Measurements from ENCODE around the gene ZBTB38.

The ZBTB38 gene

DNA sequence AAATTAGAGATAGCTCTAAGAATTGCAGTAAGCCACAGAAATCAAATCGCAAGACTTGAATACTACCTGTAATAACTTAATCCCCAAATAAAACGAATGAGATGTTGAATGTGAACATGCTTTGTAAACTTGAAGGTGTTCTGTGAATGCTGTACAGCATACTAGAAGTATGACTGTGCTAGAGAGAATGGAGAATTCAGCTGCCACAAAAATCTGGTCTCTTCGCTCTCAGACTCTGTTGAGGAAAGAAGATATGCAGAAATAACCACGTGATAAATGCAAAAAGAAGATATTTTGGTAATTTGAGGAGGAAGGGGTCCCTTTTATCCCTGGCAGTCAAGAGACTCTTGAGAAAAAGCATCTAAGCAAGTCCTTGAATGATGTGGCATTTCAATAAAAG lies 37.3 kb downstream of the ZBTB38 start:
- DNase-seq (ENCODE audit: low read depth) = no peak

DNA sequence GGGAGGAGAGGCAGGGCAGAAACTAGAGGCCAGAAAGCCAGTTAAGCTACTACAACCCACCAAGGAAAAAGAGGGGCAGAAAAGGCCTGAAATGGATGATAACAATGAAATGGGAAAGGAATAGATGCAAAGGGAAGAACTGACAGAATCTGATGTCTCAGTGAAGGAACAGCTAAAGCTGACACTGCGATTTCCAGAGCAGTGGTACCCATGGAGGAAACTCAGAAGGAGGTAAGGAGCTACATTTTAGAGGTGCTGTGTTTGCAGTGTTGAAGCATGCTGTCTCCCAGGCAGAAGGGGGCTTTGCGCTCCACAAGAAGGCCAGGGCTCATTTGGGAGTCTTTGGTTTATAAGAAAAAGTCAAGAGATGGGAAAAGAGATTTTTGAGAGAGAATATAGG lies 38.0 kb downstream of the ZBTB38 start:
- DNase-seq (ENCODE audit: low read depth) = no peak

DNA sequence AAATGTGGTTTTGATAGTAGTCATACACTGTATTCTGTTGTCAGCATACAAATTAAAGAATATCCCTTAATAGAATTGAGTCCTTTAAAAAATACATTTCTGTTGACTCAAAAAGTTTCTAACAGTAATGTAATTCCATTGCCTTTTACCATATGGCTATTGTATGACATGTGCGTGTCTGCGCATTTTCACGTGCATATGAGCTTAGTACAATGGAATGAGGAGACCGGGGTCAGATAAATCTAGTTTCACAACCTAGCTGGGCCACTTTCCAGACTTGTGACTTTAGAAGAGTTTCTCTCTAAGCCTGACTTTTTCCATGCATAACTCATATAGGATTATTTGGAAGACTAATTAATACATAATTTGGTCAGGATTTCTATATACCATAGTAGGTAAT lies 38.7 kb downstream of the ZBTB38 start:
- peak; percentile 84 for DNase-seq (ENCODE audit: low read depth)

DNA sequence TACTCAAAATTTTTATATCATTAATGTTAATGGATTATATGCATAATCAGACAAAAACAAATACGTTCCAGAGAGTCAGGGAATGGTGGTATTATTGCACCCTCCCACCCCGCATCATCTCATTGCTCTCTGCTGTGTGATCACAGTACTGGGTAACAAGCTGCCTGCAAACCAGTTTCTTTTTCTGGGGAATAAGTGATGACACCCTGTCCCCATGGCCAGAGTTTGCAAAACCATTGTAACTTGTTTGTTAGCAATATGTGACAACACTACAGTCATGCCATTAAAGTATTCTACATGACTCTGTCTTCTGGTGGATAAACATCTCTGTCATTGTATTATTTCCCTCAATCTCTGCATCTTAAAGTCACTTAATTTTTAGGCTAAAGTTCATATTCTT lies 39.5 kb downstream of the ZBTB38 start:
- DNase-seq (ENCODE audit: low read depth) = no peak

DNA sequence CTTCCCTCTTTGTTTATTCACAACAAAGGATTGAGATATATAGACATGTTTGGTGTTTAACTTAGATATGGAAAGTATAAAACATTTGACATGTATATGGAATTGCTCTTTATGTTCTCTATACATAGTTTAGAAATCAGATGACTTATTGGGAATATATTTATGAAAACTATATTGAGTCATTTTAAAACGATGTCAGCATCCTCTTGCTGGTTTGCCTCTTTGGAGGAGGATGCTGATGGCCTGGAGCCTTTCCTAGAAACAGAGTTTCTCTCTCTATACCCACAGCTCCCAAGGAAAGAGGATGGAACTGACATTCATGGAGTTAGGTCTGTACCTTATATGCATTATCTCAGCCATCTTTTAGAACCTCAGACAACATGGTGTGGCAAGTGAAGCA lies 40.3 kb downstream of the ZBTB38 start:
- no peak for DNase-seq (ENCODE audit: low read depth)

DNA sequence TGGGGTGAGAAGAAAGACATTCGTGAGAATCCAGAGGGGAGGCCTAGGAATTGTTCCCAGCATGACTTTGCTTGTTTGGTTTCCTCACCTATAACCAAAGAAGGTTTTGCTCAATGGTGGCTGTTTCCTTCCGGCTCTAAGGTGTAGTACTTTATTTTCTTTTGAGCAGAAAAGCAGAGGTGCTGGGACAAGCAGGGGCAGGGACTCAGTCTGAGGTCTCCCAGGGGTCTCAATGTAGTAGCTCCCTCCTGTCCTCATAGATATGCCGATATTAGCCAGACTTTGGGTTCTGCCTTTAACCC lies 41.6 kb downstream of the ZBTB38 start:
- DNase-seq (ENCODE audit: low read depth) = no peak

DNA sequence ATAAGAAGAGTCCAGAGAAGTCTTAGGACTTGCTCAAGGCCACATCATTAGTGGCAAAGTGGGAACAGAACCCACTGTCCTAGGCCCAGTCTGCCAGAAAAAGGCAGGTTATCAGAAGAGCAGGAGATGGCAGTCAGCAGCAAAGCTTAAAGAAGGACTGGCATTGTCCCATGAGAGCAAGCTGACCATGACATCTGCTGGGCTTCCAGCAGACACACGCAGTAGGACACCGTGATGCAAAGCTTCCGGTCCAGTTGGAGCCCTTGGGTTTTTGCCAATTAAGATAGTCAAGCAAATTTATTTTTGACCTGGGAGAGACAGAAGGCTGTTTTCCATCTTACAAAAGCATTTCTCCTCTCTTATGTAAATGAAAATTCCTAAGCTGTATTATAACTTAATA lies 42.1 kb downstream of the ZBTB38 start:
- DNase-seq (ENCODE audit: low read depth) = no peak

DNA sequence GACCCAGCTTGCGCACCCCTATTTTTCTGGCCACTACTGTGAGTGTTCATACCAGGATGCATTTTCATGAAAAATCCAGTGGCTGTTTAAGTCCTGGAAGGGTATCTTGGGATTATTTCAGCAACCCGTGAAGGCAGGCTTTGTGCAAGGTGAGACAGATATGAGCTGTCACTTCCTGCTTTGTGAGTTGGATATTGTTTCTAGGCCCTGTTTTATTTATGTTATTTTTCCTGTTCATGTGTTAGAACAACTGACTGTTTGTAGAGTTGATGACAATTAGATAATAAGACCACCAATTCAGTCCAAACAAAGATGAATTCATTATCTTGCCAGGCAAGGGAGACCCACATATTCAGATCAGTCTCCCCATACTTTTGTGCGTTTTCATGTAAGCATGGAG lies 42.5 kb downstream of the ZBTB38 start:
- no peak for DNase-seq (ENCODE audit: low read depth)

DNA sequence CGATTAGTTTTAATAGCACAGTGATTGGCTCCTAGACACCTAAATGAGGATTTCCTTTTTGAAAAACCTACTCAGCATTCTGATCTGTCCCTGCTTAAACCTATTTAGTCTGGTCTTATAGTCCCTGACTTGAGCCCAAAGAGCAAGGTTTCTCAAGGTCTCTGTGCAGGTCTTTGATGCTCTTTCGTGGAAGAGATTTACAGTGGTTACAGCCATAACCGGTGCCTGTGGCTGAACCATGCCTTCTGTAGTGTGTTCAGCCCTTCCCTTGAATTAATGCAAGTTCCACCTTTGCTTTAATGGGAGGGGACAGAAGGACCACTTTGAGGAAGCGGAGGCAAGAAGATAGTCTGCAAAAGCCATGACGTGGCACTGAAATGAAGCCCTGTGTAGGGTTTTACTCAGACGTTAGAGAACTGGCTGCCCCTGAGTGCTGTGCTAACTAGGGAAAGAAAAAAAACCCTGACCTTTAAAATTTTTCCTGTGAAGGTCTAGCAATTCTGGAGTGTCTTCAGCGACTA lies 43.0 kb downstream of the ZBTB38 start:
- no peak for DNase-seq (ENCODE audit: low read depth)

DNA sequence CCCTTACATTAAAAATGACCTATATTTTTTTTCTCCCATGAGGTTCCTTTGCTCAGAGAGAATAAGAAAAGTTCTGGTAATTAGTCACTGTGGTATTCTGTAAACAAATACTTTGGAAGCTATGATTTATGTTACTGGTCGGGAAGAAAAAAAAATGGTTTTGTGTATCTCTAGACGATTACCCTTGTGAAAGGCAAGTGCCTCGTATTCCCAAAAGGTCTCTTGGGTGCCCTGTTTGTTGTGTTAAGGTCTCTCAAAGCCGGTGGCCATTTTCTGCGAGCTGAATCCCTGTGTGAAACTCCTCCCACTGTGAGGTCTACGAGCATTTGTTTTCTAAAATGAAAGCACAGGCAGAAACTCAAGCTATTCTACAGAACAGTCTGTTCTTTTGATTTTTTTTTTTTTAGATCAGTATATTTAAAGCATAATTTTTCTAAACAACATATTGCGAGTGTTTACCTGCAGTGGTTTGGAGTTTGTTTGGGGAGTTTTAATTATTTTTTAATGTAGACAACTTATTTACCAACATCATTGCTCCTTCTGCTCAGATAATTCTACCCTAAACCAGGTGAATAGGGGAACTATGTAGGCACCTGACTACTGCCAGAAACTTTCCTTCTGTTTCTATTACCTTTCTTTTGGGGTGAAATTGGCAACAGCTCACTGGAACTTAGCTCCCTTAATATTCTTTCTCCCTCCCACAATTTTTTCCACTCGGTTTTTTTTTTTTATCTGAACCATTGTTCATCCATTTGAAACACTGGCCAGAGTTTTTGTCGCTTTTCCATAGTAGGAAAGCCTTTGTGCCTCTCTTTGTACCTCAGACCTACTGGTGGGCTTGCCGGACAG lies 44.0 kb downstream of the ZBTB38 start:
- DNase-seq (ENCODE audit: low read depth) = peak; percentile 79

DNA sequence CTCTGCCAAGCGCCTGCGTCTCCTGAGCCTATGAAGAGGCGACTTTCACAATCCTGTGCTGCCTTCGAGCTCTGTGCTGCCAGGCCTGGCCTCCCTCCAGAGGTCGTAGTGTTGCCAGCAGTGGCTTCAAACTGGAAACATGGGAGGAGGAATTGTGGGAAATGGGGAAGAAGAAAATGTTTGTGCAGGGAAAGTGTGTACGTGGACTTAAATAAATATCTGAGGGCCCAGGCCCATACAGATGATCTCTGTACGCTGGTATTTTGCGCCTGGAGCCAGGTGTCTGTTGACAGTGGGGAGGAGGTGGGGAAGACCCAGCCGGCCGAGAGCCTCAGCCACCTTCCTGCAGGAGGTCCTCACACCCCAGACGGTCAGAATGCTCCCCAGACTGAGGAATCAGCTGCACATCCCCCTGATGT lies 44.6 kb downstream of the ZBTB38 start:
- DNase-seq (ENCODE audit: low read depth) = peak; percentile 76

DNA sequence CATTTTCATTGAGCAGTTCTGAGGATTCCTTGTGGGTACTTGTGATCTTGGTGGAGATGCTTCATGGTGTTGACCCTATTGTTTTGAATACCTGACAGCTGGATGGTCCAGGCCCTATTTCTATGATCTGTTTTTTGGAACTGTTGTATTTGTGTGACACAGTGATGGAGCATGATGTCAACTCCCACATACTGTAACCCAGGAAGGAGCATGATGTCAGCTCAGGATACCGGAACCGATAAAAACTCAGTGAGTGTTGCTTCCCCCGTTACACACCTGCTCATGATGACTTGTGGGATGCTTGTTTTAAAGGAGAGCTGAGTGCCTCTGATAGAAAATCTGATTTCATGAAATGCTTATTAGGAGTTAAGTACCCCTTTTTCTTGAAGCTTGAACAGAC lies 45.1 kb downstream of the ZBTB38 start:
- no peak for DNase-seq (ENCODE audit: low read depth)

DNA sequence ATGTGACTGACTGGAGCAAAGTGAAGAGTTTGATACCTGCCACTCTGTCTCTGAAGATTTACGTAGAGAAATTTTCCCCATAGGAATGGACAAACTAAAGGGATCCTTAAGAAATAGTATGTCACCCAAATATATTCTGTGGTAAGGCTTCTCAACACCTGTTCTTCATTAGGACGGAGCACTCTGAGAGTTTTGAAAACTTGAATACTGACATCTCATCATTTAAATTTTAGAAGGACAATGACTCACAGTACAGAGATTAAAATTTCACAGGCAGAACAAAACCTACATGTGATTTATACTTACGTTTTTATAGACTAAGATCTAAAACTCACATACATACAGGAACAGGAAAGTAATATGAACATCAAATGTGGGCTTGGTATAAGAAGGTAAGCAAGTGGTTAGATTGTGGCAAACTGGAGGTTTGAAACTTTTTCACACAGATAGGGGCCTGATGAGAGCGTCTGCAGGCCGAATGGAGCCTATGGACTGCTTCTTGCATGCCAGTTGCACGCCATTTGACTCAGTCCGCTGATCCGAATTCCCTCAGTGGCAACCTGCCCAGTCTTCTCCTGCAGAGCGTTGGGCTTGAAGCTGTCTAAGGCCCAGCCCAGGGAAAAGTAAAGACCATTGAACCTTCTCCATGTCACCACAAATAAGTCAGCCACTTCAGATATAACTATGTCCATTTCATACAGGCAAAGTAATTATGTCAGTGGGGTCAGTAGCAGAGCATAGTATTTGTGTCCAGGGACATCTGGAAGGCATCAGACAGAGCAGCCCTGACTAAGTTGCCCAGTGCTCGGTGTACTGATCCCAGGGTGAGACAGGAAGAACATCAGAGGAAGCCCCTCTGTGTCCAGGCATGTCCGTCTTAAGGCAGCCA lies 45.7 kb downstream of the ZBTB38 start:
- DNase-seq (ENCODE audit: low read depth) = peak; percentile 71

DNA sequence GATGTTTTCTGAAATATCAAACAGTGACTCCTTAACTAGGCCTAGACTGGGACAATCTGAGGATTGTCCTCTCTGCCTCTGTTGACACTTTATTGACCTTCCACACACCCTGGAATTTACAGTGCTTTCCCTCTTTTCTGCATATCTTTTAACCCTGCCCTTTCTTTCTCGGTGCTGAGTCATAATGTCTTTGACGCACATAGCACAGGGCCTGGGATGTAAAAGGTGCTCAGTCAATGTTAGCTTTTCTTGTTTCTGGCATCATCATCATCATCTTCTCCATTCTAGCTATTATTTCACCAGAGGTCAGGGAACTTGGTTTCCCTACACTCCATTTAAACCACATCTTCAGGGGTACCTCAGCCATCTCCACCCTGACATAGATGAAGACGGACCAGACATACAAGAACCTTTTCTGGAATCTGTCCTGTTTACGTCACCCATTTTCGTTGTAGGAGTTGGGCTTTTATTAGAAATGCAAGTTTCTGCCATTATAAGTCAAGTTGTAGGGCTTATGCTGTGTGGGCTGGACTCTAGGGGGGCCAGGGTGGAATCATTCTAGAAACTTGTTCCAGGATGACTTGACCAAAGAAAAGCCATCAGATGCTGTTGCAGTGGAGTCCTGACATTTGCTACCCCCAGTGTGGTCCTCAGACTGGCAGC lies 46.6 kb downstream of the ZBTB38 start:
- DNase-seq (ENCODE audit: low read depth) = no peak

DNA sequence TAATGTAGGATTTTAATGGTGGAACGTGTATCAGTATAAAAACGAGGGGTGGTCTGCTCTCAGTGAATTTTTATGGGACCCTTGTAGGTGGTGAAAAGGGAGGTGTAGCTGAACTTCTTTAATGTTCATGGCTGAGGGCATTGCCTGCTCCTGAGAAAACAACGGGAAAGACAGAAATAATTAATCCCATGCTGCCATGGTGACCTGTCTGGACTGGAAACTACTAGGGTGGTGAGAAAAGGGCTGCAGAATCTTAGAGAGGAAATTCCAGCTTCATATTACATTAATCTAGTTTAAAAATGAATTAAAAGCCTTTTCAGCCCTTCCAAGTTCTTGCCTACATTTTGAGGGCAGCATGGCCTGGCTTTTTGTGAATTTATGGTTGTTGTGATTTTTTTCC lies 47.6 kb downstream of the ZBTB38 start:
- no peak for DNase-seq (ENCODE audit: low read depth)
